OCI-LY1 (cell line): Measurements from ENCODE around the gene BLM.

Experiments
- H2AFZ ChIP-seq: fragments of 200-600 bp; sonication (generic), shearing (Covaris generic); 2 replicates; pipeline ENCODE4 v1.6.0; 2014; ENCODE audit warnings: antibody characterized with exemption, mild to moderate bottlenecking, low read length
- H3F3A ChIP-seq: fragments of 200-600 bp; sonication (generic), shearing (Covaris generic); 2 replicates; pipeline ENCODE4 v1.6.0; 2014; ENCODE audit warnings: mild to moderate bottlenecking, antibody characterized with exemption, low read length, moderate library complexity; ENCODE audit not compliant: insufficient read depth
- H3K27ac ChIP-seq: fragments of 200-600 bp; sonication (generic); 2 replicates; pipeline ENCODE4 v1.5.1; 2014; ENCODE audit warnings: low read length, mixed run types, mild to moderate bottlenecking, low read depth; ENCODE audit not compliant: poor library complexity, severe bottlenecking
- H3K27me3 ChIP-seq: fragments of 200-600 bp; sonication (generic); 2 replicates; pipeline ENCODE4 v1.6.0; 2014; ENCODE audit warnings: antibody characterized with exemption, mild to moderate bottlenecking, low read length, moderate library complexity; ENCODE audit not compliant: insufficient read depth
- H3K36me3 ChIP-seq: fragments of 200-600 bp; sonication (generic); 2 replicates; pipeline ENCODE4 v1.6.1; 2014; ENCODE audit warnings: mild to moderate bottlenecking, antibody characterized with exemption, low read length, moderate library complexity, mixed read lengths; ENCODE audit not compliant: insufficient read depth
- H3K4me1 ChIP-seq: fragments of 200-600 bp; sonication (generic); 2 replicates; pipeline ENCODE4 v1.5.1; 2014; ENCODE audit warnings: mild to moderate bottlenecking, low read length, moderate library complexity; ENCODE audit not compliant: insufficient read depth, severe bottlenecking
- H3K4me2 ChIP-seq: fragments of 200-600 bp; sonication (generic), shearing (Covaris generic); 2 replicates; pipeline ENCODE4 v1.6.1; 2014; ENCODE audit warnings: low read length
- H3K4me3 ChIP-seq: fragments of 200-600 bp; sonication (generic); 2 replicates; pipeline ENCODE4 v1.5.1; 2014; ENCODE audit warnings: low read length, low read depth, mild to moderate bottlenecking, mixed read lengths; ENCODE audit not compliant: poor library complexity, severe bottlenecking
- H3K79me2 ChIP-seq: fragments of 200-600 bp; shearing (Covaris generic); 2 replicates; pipeline ENCODE4 v1.6.1; 2016; ENCODE audit warnings: mixed run types, low read length, mixed read lengths; ENCODE audit not compliant: insufficient read depth
- H3K9ac ChIP-seq: fragments of 200-600 bp; sonication (generic), shearing (Covaris generic); 2 replicates; pipeline ENCODE4 v1.6.1; 2014; ENCODE audit warnings: mild to moderate bottlenecking, low read length, mixed read lengths
- H3K9me2 ChIP-seq: fragments of 200-600 bp; sonication (generic), shearing (Covaris generic); 2 replicates; pipeline ENCODE4 v1.6.1; 2014; ENCODE audit warnings: low read depth, mild to moderate bottlenecking, low read length, mixed read lengths
- H3K9me3 ChIP-seq: fragments of 200-600 bp; shearing (Covaris generic); 2 replicates; pipeline ENCODE4 v1.6.1; 2014; ENCODE audit warnings: low read length, mixed read lengths
- H4K20me1 ChIP-seq: fragments of 200-600 bp; sonication (generic), shearing (Covaris generic); 2 replicates; pipeline ENCODE4 v1.6.0; 2016; ENCODE audit warnings: mild to moderate bottlenecking, low read length; ENCODE audit not compliant: insufficient read depth
- CTCF ChIP-seq: fragments of 200-600 bp; sonication (generic), shearing (Covaris generic); IDR thresholded peaks from 2 replicates; pipeline ENCODE4 v1.5.1; 2017; ENCODE audit warnings: mild to moderate bottlenecking, antibody characterized with exemption, low read length, moderate library complexity, mixed read lengths
- EZH2 ChIP-seq: fragments of 200-600 bp; sonication (generic), shearing (Covaris generic); IDR thresholded peaks from 2 replicates; pipeline ENCODE4 v1.8.0; 2017; ENCODE audit warnings: borderline replicate concordance, mixed run types, mild to moderate bottlenecking, antibody characterized with exemption, low read length, moderate library complexity, mixed read lengths

BLM gene

GRCh38 chr15:90716317-90716975 is 700 bp upstream of the BLM start:
- Histone ChIP-seq H2AFZ (no peak overlapping the region), H3F3A (no peaks in the 10 kb centered on the region), H4K20me1 (no peaks in the 10 kb centered on the region), H3K4me3 (peak overlapping the region; percentile 92), H3K4me1 (peaks cover 30% of the 10 kb centered on the region), H3K27ac (peak overlapping the region; percentile 87), H3K27me3 (no peaks in the 10 kb centered on the region), H3K36me3 (no peaks in the 10 kb centered on the region; the same call in 1 of the 2 replicates), H3K79me2 (peaks cover 36% of the 10 kb centered on the region), H3K4me2 (peak overlapping the region; percentile 81), H3K9me2 (no peaks in the 10 kb centered on the region), H3K9me3 (no peaks in the 10 kb centered on the region), H3K9ac (peak overlapping the region; percentile 93)
- TF ChIP-seq EZH2 (no peak), CTCF (no peak)

GRCh38 chr15:90718232-90718631 is 1.1 kb downstream of the BLM start:
- Histone ChIP-seq H2AFZ (no peak overlapping the region), H3K79me2 (peaks cover 39% of the 10 kb centered on the region), H4K20me1 (no peaks in the 10 kb centered on the region)

GRCh38 chr15:90720131-90720530 is 3.0 kb downstream of the BLM start:
- Histone ChIP-seq H3K9ac (no peak overlapping the region), H4K20me1 (no peaks in the 10 kb centered on the region), H3F3A (no peaks in the 10 kb centered on the region), H2AFZ (no peak overlapping the region), H3K9me2 (no peaks in the 10 kb centered on the region), H3K79me2 (peaks cover 50% of the 10 kb centered on the region), H3K36me3 (peaks cover 16% of the 10 kb centered on the region), H3K4me1 (peaks cover 31% of the 10 kb centered on the region), H3K4me2 (no peak overlapping the region; the same call in 1 of the 2 replicates), H3K4me3 (no peak overlapping the region), H3K9me3 (no peaks in the 10 kb centered on the region), H3K27me3 (no peaks in the 10 kb centered on the region), H3K27ac (no peak overlapping the region)
- TF ChIP-seq EZH2 (no peak), CTCF (no peak)

More at GRCh38 chr15:90718232-90718631, 1.1 kb downstream of the BLM start:
- H3K36me3 ChIP-seq = peaks cover 4% of the 10 kb centered on the region; the same call in 1 of the 2 replicates
- peak overlapping the region; percentile 86 for H3K9ac ChIP-seq
- no peaks in the 10 kb centered on the region for H3K9me3 ChIP-seq
- peak overlapping the region; percentile 44 for H3K27ac ChIP-seq
- TF ChIP-seq EZH2 = no peak
- no peak for TF ChIP-seq CTCF
- H3K9me2 ChIP-seq = no peaks in the 10 kb centered on the region
- no peaks in the 10 kb centered on the region for H3K27me3 ChIP-seq
- peak overlapping the region; percentile 88 for H3K4me2 ChIP-seq
- H3F3A ChIP-seq = no peaks in the 10 kb centered on the region
- peaks cover 24% of the 10 kb centered on the region for H3K4me1 ChIP-seq
- peak overlapping the region; percentile 92 for H3K4me3 ChIP-seq
